MM.1S (cell line): Measurements from ENCODE around the gene MAP1LC3B2.

Experiments
- CTCF ChIP-seq: fragments of 300-600 bp; sonication (generic); IDR thresholded peaks from 2 replicates; pipeline ENCODE4 v1.5.1; 2016; ENCODE audit warnings: antibody characterized with exemption, low read length, mixed read lengths
- EZH2 ChIP-seq: fragments of 300-600 bp; sonication (generic); optimal IDR thresholded peaks from 2 replicates; pipeline ENCODE3; 2017; ENCODE audit warnings: low read depth, mild to moderate bottlenecking, antibody characterized with exemption, low read length, mixed read lengths
- EZH2phosphoT487 ChIP-seq: fragments of 300-600 bp; sonication (generic); IDR thresholded peaks from 2 replicates; pipeline ENCODE4 v1.6.1; 2018; ENCODE audit warnings: antibody characterized with exemption, low read length

- TF ChIP-seq CTCF, result no peak
- no peak for TF ChIP-seq EZH2
- no peak for TF ChIP-seq EZH2phosphoT487
Observed at GRCh38 chr12:116613256-116613655, 54.1 kb downstream of the MAP1LC3B2 start.
